Panc1 (cell line): ENCODE measurements around the gene ELK3.

Source experiments
- CTCF ChIP-seq: fragments of 450-650 bp; IDR thresholded peaks from 2 replicates; pipeline ENCODE4 v1.5.1; 2017; ENCODE audit warnings: mild to moderate bottlenecking
- SIN3A ChIP-seq: IDR thresholded peaks from 2 replicates; pipeline ENCODE4 v1.6.1; 2012; ENCODE audit warnings: low read depth, mild to moderate bottlenecking, low read length, moderate library complexity, borderline replicate concordance; ENCODE audit not compliant: insufficient read depth

DNA sequence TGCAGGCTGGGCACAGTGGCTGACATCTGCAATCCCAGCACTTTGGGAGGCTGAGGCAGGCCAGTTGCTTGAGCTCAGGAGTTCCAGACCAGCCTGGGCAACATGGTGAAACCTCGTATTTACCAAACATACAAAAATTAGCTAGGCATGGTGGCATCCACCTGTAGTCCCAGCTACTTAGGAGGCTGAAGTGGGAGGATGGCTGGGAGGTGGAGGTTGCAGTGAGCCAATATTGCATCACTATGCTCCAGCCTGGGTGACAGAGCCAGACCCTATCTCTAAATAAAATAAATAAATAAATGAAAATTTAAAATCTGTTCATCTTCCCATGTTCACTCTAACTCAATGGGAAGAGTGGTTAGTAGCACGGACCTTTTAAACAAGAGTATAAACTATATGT lies 71.2 kb downstream of the ELK3 start:
- TF ChIP-seq CTCF: no peak
- no peak for TF ChIP-seq SIN3A
